ENCODE results near the gene RIMS4. TPM values are rescaled to one million over a fixed set of nuclear protein-coding genes. Genes with fewer than 3 reads are reported as not detected.
A peak's percentile ranks its signal among the peaks of the same experiment; 100 is the strongest.

RIMS4 gene
- total and polyA plus RNA-seq, 2 of the 8 experiments (the other 6 are each of a cell fraction or from before 2014, with no cell fraction given) = 13.3 to 44.2 TPM

GRCh38 chr20:44772636-44773035 is 37.7 kb downstream of the RIMS4 start:
- no peak for DNase-seq (ENCODE audit: low read depth in 1 of 2, low spot score in 2 of 2)
- no peak for TF ChIP-seq JUN (IDR thresholded peaks at IDR 0.05; ENCODE audit: low read depth, low read length)
- TF ChIP-seq SP2 (IDR thresholded peaks at IDR 0.05; ENCODE audit: low read length) = no peak
- no peak for TF ChIP-seq BACH1 (IDR thresholded peaks at IDR 0.05; ENCODE audit: low read length)
- no peak for TF ChIP-seq GTF2F1 (IDR thresholded peaks at IDR 0.05; ENCODE audit: borderline replicate concordance, low read depth, low read length)
- TF ChIP-seq RNF2 (IDR thresholded peaks at IDR 0.05; ENCODE audit: borderline replicate concordance, low read depth, low read length, missing control alignments, poor library complexity, severe bottlenecking) = no peak
- no peak for TF ChIP-seq RAD21 (IDR thresholded peaks at IDR 0.05 in 1 of 2, conservative IDR thresholded peaks at IDR 0.05 in 1 of 2; ENCODE audit: low read depth in 2 of 2, low read length in 2 of 2)
- TF ChIP-seq ASH2L (IDR thresholded peaks at IDR 0.05; ENCODE audit: low read length) = no peak
- TF ChIP-seq RBBP5 (IDR thresholded peaks at IDR 0.05; ENCODE audit: borderline replicate concordance, low read depth, low read length) = no peak
- TF ChIP-seq EP300 (IDR thresholded peaks at IDR 0.05; ENCODE audit: borderline replicate concordance in 1 of 2, low read depth in 2 of 2, low read length in 2 of 2) = no peak
- no peak for TF ChIP-seq POLR2A (IDR thresholded peaks at IDR 0.05; ENCODE audit: control extremely low read depth in 1 of 2, low read depth in 2 of 2, low read length in 2 of 2)
- no peak for TF ChIP-seq TAF1 (IDR thresholded peaks at IDR 0.05; ENCODE audit: low read depth, low read length)
- TF ChIP-seq MAFK (IDR thresholded peaks at IDR 0.05; ENCODE audit: low read depth, low read length) = no peak
- no peak for TF ChIP-seq CHD2 (IDR thresholded peaks at IDR 0.05; ENCODE audit: low read length)
- TF ChIP-seq TEAD4 (IDR thresholded peaks at IDR 0.05; ENCODE audit: low read depth, low read length) = no peak

More at GRCh38 chr20:44772636-44773035, 37.7 kb downstream of the RIMS4 start:
- Histone ChIP-seq H2BK5ac (ENCODE audit: low read depth, low read length) (peak overlapping the region; percentile 83), H3K79me2 (ENCODE audit: control insufficient read depth in 1 of 2, insufficient read depth in 2 of 2, low read length in 2 of 2) (peaks cover 0 to 3% of the 10 kb centered on the region in 2 experiments; a peak in 1 of 4 replicates), H3K27ac (ENCODE audit: low read depth, low read length) (no peak overlapping the region), H2AK5ac (ENCODE audit: low read depth, low read length) (no peak overlapping the region), H3K23ac (ENCODE audit: insufficient read length) (no peak overlapping the region), H4K91ac (replicated peaks; ENCODE audit: insufficient read length, low read length) (peak overlapping the region; percentile 34), H2BK12ac (ENCODE audit: low read depth, low read length) (no peak overlapping the region), H3K79me1 (ENCODE audit: low read depth, low read length) (no peaks in the 10 kb centered on the region; the same call in 1 of the 2 replicates), H3K4me3 (ENCODE audit: extremely low read depth in 1 of 4, insufficient read depth in 2 of 4, low read depth in 3 of 4, low read length in 4 of 4) (no peak overlapping the region), H2BK120ac (replicated peaks; ENCODE audit: low read depth, low read length) (no peak overlapping the region), H4K8ac (ENCODE audit: extremely low read depth, insufficient read depth, low read length) (no peak overlapping the region), H4K20me1 (replicated peaks in 1 of 2; ENCODE audit: control insufficient read depth in 1 of 2, insufficient read depth in 2 of 2, low read length in 2 of 2) (peaks cover 13 to 17% of the 10 kb centered on the region in 2 experiments), H3K14ac (ENCODE audit: insufficient read length) (no peak overlapping the region), H2AFZ (ENCODE audit: low read length) (no peak overlapping the region), H3K4me2 (ENCODE audit: insufficient read depth in 1 of 2, low read depth in 2 of 2, low read length in 2 of 2) (no peak overlapping the region), H4K5ac (ENCODE audit: insufficient read length, low read depth, low read length) (no peak overlapping the region), H3K4ac (replicated peaks; ENCODE audit: insufficient read length, low read depth, low read length) (no peak overlapping the region), H3K9me3 (ENCODE audit: insufficient read depth in 2 of 2, low read depth in 1 of 2, low read length in 1 of 2) (no peaks in the 10 kb centered on the region), H3K36me3 (ENCODE audit: control insufficient read depth in 2 of 4, insufficient read depth in 4 of 4, low read length in 3 of 4) (no peaks in the 10 kb centered on the region; a peak in 1 of 8 replicates), H2BK15ac (ENCODE audit: low read length) (peak overlapping the region; percentile 72; the same call in 1 of the 2 replicates), H3K9ac (replicated peaks in 1 of 4; ENCODE audit: extremely low read depth in 1 of 4, low read depth in 3 of 4, low read length in 3 of 4) (no peak overlapping the region), H3K27me3 (replicated peaks in 1 of 4; ENCODE audit: control insufficient read depth in 3 of 4, extremely low read depth in 1 of 4, insufficient read depth in 3 of 4, low read length in 3 of 4) (no peaks in the 10 kb centered on the region), H3K18ac (ENCODE audit: extremely low read depth, low read length) (peak overlapping the region; percentile 19; the same call in 1 of the 2 replicates), H3K23me2 (ENCODE audit: low read depth, low read length) (no peaks in the 10 kb centered on the region), H2BK20ac (ENCODE audit: low read length) (no peak overlapping the region), H3K4me1 (replicated peaks in 1 of 4; ENCODE audit: control insufficient read depth in 3 of 4, insufficient read depth in 4 of 4, low read length in 3 of 4) (peaks cover 0 to 2% (median 0%) of the 10 kb centered on the region in 4 experiments; a peak in 3 of 7 replicates), H3K56ac (replicated peaks; ENCODE audit: insufficient read length, low read depth, low read length) (no peak overlapping the region)
- 80% methylated on average over 8 of the region's 8 CpGs; no CpG with 5 or more reads in 1 of the 2 experiments for WGBS, 2 experiments (ENCODE audit: extremely low coverage in 1 of 2, insufficient coverage in 1 of 2, insufficient read length in 1 of 2, insufficient replicate concordance in 2 of 2, low coverage in 1 of 2, low lambda C conversion rate in 2 of 2, missing lambda C conversion rate in 1 of 2)
- no peak for FAIRE-seq
- CTCF ChIA-PET (ENCODE audit: partially characterized antibody) = interaction anchor here (1.0 to 1.1 kb wide), 3 partner anchors 16 to 48 kb away, joined by 3 to 4 read pairs (median 4); no protein-coding TSS in a partner anchor
- POLR2A ChIA-PET (ENCODE audit: partially characterized antibody) = interaction anchor here (0.6 kb wide), 1 partner anchor 151 kb away, joined by 5 read pairs; no protein-coding TSS in a partner anchor

Measured in H1 (cell line).